Liver (tissue), 3 donors: Measurements from ENCODE around the gene KDM6A.

Experiments used
- ATF3 ChIP-seq: IDR thresholded peaks from 2 replicates; pipeline ENCODE4 v1.6.1; 2016; ENCODE audit warnings: antibody characterized with exemption
- CTCF ChIP-seq: fragments of 150-350 bp; IDR thresholded peaks from 2 replicates; pipeline ENCODE4 v1.5.1; 2017; ENCODE audit warnings: improper control_type of control experiment, low read depth, low read length; ENCODE audit not compliant: missing input control
- EGR1 ChIP-seq, 2 donors: IDR thresholded peaks; 2 replicates each; pipeline ENCODE4 v1.6.1; 2016 to 2018; ENCODE audit warnings: antibody characterized with exemption in 2 of 2, low read depth in 2 of 2
- HNF4A ChIP-seq, 2 donors: conservative IDR thresholded peaks; 2 replicates each; pipeline ENCODE4 v1.6.1; 2016; ENCODE audit warnings: antibody characterized with exemption in 2 of 2, mild to moderate bottlenecking in 2 of 2
- REST ChIP-seq: IDR thresholded peaks from 2 replicates; pipeline ENCODE4 v1.6.1; 2016; ENCODE audit warnings: antibody characterized with exemption, mild to moderate bottlenecking
- TAF1 ChIP-seq: conservative IDR thresholded peaks from 2 replicates; pipeline ENCODE4 v1.6.1; 2016; ENCODE audit warnings: antibody characterized with exemption, mild to moderate bottlenecking
- YY1 ChIP-seq: IDR thresholded peaks from 2 replicates; pipeline ENCODE4 v1.6.1; 2016; ENCODE audit warnings: antibody characterized with exemption, mild to moderate bottlenecking
- TF ChIP-seq, protein P1 (sequence below): IDR thresholded peaks from 2 replicates; pipeline ENCODE4 v1.6.1; 2016; ENCODE audit warnings: antibody characterized with exemption
- donor health status: healthy.
- donor health status: healthy.

DNA sequence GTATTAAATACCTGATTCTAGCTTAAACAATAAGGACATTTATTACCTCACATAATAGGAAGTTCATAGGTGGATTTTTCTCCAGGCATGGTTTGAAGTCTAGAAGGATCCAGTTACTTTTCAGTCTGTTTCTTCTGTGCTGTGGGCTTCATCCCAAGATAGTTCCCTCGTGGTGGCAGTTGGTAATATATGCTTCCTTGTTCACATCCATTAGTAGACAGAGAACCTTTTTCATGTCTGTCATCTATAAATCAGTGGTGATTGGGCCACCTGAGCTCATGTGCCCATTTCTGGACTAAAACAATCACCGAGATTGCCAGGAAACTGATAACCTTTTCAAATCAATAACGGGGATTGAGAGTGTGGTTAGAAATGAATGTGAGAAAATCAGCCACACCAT lies 97.7 kb downstream of the KDM6A start:
- no peak for TF ChIP-seq CTCF
- no peak for TF ChIP-seq REST
- no peak for TF ChIP-seq EGR1 (IDR thresholded peaks at IDR 0.05; ENCODE audit: low read depth in 2 of 2)
- TF ChIP-seq TAF1 = no peak
- TF ChIP-seq, protein P1, sequence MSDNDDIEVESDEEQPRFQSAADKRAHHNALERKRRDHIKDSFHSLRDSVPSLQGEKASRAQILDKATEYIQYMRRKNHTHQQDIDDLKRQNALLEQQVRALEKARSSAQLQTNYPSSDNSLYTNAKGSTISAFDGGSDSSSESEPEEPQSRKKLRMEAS = no peak
- TF ChIP-seq ATF3 = no peak
- no peak for TF ChIP-seq HNF4A (conservative IDR thresholded peaks at IDR 0.05)
- TF ChIP-seq YY1 = no peak
